Upper lobe of right lung (tissue), 1 donor: ENCODE measurements around the gene BCL11A. TPM values are rescaled to one million over a fixed set of nuclear protein-coding genes. Genes with fewer than 3 reads are reported as not detected.

ENCODE experiments used
- ATAC-seq: fragments of 200-7000 bp; cut with Tn5 transposase; one replicate; pipeline ENCODE4 v1.9.1; 2020; ENCODE audit warnings: mild to moderate bottlenecking, moderate library complexity
- DNase-seq: peaks from one replicate; pipeline ENCODE4 v3.0.0-alpha.2; 2020
- H3K27ac ChIP-seq: fragments of 200-600 bp; one replicate; pipeline ENCODE4 v1.8.0; 2022
- H3K27me3 ChIP-seq: fragments of 200-600 bp; one replicate; pipeline ENCODE4 v1.8.0; 2022; ENCODE audit warnings: mild to moderate bottlenecking
- H3K36me3 ChIP-seq: fragments of 200-600 bp; one replicate; pipeline ENCODE4 v1.8.0; 2022
- H3K4me1 ChIP-seq: fragments of 200-600 bp; one replicate; pipeline ENCODE4 v1.8.0; 2022
- H3K4me3 ChIP-seq: fragments of 200-600 bp; one replicate; pipeline ENCODE4 v1.8.0; 2022; ENCODE audit warnings: mild to moderate bottlenecking
- H3K9me3 ChIP-seq: fragments of 200-600 bp; one replicate; pipeline ENCODE4 v1.8.0; 2022
- intact Hi-C: fragments of 100-400 bp; cut with DNase I; formaldehyde crosslinking; loops from one replicate; pipeline ENCODE4 v1.11.0; 2022
- total RNA-seq: library from RNA; stranded (reverse); fragmentation: NEBNext Ultra II Directional; extraction: Animal tissue kit (Norgen Biotek cat#: 25700); gene quantifications from one replicate; pipeline ENCODE4 v1.2.1, GENCODE V29; 2021
- TF ChIP-seq, protein P1 (sequence below): fragments of 200-600 bp; IDR thresholded peaks from one replicate; pipeline ENCODE4 v1.8.0; 2022; ENCODE audit warnings: antibody characterized with exemption
- donor health status: DM: no; HTN: yes; CAD: no; lungs with severe emphysema.

BCL11A gene
- total RNA-seq, 1 donor from 2014 or later = 10.3 TPM

DNA sequence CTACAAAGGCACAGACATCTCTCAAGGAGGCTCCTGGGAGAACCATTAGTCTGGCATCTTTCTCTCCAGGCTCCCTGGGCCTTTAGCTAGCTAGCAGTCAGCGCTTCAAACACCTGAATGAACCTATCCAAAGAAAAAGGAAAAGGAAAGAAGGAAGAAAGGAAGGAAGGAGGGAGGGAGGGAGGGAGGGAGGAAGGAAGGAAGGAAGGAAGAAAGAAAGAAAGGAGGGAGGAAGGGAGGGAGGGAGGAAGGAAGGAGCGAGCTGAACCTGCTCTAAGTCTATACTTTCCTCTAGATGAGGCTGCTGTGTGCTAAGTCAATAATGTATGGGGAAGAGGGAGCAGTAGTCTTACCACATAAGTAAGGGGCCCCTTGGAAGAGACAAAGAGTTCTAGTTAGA lies 5.1 kb upstream of the BCL11A start:
- DNase-seq (no peak), ATAC-seq (no peak)
- Histone ChIP-seq H3K27me3 (peaks cover 58% of the 10 kb centered on the region), H3K9me3 (no peaks in the 10 kb centered on the region), H3K27ac (no peak overlapping the region), H3K4me3 (no peak overlapping the region), H3K36me3 (no peaks in the 10 kb centered on the region), H3K4me1 (peaks cover 26% of the 10 kb centered on the region)
- TF ChIP-seq, protein P1, sequence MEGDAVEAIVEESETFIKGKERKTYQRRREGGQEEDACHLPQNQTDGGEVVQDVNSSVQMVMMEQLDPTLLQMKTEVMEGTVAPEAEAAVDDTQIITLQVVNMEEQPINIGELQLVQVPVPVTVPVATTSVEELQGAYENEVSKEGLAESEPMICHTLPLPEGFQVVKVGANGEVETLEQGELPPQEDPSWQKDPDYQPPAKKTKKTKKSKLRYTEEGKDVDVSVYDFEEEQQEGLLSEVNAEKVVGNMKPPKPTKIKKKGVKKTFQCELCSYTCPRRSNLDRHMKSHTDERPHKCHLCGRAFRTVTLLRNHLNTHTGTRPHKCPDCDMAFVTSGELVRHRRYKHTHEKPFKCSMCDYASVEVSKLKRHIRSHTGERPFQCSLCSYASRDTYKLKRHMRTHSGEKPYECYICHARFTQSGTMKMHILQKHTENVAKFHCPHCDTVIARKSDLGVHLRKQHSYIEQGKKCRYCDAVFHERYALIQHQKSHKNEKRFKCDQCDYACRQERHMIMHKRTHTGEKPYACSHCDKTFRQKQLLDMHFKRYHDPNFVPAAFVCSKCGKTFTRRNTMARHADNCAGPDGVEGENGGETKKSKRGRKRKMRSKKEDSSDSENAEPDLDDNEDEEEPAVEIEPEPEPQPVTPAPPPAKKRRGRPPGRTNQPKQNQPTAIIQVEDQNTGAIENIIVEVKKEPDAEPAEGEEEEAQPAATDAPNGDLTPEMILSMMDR = no peak
- intact Hi-C loops = loop anchor here (5.0 kb wide), 1 partner anchor 324 kb away; the partner anchor contains the start of gene REL

DNA sequence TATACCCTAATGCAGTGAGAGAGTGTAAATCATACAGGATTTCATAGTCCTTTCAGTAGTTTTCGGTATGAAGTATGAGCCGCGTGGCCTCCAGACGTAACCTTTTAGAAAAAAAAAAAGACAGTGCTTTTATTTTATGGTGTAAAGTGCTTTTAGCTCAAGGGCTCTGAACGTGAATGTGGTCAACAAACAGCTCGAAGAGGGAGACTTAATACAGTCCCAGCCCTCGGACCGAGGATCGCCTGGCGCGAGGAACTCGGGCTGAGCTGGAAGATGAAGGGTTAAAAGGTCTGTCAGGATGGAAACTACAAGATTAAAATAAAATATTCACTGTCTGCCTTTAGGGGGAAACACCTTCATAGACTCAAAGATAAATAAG lies 4.0 kb upstream of the BCL11A start:
- H3K4me3 ChIP-seq = peak overlapping the region; percentile 25
- H3K27me3 ChIP-seq = peaks cover 66% of the 10 kb centered on the region
- H3K4me1 ChIP-seq = peaks cover 32% of the 10 kb centered on the region
- no peaks in the 10 kb centered on the region for H3K9me3 ChIP-seq
- DNase-seq (no peak), ATAC-seq (no peak)
- H3K36me3 ChIP-seq = no peaks in the 10 kb centered on the region
- intact Hi-C loops = loop anchor here (5.0 kb wide), 1 partner anchor 325 kb away; the partner anchor contains the start of gene REL
- H3K27ac ChIP-seq = no peak overlapping the region
- TF ChIP-seq, protein P1 = no peak

DNA sequence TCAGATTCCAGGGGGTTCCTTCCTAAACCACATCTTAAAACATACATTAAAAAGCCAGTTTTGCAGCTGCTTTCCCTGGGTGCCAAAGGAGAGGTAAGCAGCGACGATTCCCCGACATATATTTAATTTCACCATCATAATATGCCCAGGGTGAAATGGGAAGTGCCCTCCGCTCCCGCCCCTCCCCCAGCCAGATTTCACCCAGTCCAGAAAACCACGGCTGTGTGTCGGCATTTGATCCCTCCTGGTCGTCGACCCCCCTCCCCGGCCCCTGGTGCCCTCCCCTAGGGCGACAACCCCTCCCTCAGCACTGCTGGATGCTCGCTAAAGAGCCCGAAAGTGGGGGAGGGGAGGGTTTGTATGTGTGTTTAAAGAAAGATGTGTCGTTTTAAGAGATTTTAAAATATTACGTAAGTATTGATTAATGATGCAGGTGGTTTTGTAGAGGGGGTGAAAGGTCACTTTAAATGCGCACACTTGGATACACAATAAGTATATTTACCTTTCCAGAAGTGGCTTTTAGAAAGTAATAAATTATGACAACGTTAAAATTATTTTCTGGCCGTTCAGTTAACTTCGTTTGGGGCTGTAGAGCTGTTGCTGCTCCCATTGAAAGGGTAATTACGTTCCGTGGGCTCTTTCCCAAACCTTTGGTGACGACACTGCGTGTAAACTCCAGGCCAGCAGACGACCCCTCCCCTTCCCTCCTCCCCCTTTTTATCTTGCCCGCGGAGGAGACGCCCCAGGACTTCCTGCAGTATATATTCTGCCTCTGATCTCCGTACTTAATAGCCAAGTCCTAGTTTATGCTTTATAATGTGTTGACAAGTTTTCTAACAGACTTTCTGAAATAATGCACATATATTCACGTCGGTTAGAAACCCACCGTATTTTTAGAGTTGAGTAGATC lies 3.4 kb upstream of the BCL11A start:
- intact Hi-C loops = loop anchor here (5.0 kb wide), 1 partner anchor 325 kb away; the partner anchor contains the start of gene REL
- Histone ChIP-seq H3K9me3 (no peaks in the 10 kb centered on the region), H3K27ac (no peak overlapping the region), H3K4me3 (peak overlapping the region; percentile 25), H3K4me1 (peaks cover 38% of the 10 kb centered on the region), H3K36me3 (no peaks in the 10 kb centered on the region), H3K27me3 (peaks cover 66% of the 10 kb centered on the region)
- DNase-seq = peak; percentile 65
- TF ChIP-seq, protein P1 = no peak
- ATAC-seq = no peak

DNA sequence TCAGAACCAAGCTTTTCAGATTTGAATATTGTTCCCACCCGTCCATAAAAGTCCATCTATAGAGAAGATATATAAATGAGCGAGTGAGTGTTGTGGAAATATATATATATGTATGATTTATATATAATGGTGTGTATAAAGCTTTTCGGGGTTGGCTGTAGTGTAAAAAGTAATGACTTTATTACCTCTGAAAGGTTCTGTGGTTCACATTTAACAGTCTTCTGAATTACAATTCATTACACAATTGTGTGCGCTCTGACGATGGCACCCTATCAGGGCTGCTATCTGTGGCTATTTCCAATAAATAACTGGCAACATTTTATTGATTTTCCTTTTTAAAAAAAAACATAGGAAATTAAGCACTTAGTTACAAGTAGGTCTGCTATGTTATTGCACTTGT lies 2.7 kb upstream of the BCL11A start:
- no peak for ATAC-seq
- intact Hi-C loops = loop anchor here (5.0 kb wide), 1 partner anchor 326 kb away; the partner anchor contains the start of gene REL
- Histone ChIP-seq H3K27me3 (peaks cover 64% of the 10 kb centered on the region), H3K4me3 (no peak overlapping the region), H3K36me3 (no peaks in the 10 kb centered on the region), H3K27ac (no peak overlapping the region), H3K9me3 (no peaks in the 10 kb centered on the region), H3K4me1 (peaks cover 42% of the 10 kb centered on the region)
- DNase-seq = no peak
- TF ChIP-seq, protein P1 = no peak

DNA sequence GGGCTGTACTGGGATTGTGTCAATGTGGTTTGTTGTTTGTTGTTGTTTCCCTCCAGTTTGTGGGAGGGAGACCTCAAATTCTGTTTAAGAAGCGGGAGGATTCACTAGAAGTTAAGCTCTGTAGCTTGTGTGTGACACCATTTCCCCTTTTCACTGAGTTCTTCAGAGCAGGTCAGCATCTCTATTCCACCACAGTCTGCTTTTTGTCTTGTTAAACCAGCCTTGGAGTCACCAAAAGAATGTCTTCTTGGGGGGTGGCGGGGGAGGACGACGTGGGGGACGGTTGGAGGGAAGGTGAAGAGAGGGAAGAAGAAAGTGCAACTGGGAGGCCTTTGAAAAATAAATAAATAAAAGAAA lies 2.3 kb upstream of the BCL11A start:
- no peaks in the 10 kb centered on the region for H3K36me3 ChIP-seq
- intact Hi-C loops = loop anchor here (5.0 kb wide), 1 partner anchor 327 kb away; the partner anchor contains the start of gene REL
- ATAC-seq (no peak), DNase-seq (no peak)
- no peaks in the 10 kb centered on the region for H3K9me3 ChIP-seq
- TF ChIP-seq, protein P1 = no peak
- peak overlapping the region; percentile 66 for H3K4me3 ChIP-seq
- peaks cover 44% of the 10 kb centered on the region for H3K4me1 ChIP-seq
- peaks cover 63% of the 10 kb centered on the region for H3K27me3 ChIP-seq
- H3K27ac ChIP-seq = no peak overlapping the region
